ENCODE data around the gene EEFSEC.

The EEFSEC gene

DNA sequence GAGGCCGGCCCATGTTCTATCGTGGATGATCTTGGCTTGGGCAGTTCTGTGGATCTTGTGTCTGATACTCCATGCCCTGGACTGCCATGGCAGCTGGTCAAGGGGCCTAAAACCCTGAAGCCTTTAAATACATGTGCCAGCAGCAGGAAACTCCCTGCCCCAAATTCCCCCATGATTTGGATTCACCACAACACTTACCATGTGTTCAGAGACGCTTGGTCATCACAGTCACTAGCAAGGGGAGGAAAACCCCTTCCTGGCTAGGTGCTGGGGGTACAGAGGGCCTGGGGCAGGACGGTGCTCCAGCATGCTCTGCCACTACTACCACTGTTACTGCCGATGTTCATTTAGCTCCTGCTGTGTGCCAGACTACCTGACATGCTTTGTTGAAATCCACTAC is 219.0 kb downstream of the EEFSEC start:
- Histone ChIP-seq H3K79me2 (ENCODE audit: control insufficient read depth, insufficient read depth, low read length) (no peaks in the 10 kb centered on the region), H3K4me1 (ENCODE audit: control insufficient read depth, low read depth, low read length) (peaks cover 8% of the 10 kb centered on the region), H4K8ac (ENCODE audit: low read depth, low read length) (no peak overlapping the region), H2BK15ac (replicated peaks; ENCODE audit: low read depth) (no peak overlapping the region), H3K27ac (ENCODE audit: low read depth, low read length) (no peak overlapping the region), H3K79me1 (ENCODE audit: low read length) (no peaks in the 10 kb centered on the region), H3K4me2 (ENCODE audit: low read length) (no peak overlapping the region), H3K4me3 (ENCODE audit: low read length) (no peak overlapping the region), H3K36me3 (ENCODE audit: control insufficient read depth, insufficient read depth, low read length) (no peaks in the 10 kb centered on the region), H2AK5ac (ENCODE audit: low read length) (no peak overlapping the region), H3K23ac (ENCODE audit: low read length) (no peak overlapping the region), H3K4ac (ENCODE audit: low read depth, low read length) (no peak overlapping the region), H3K27me3 (ENCODE audit: insufficient read depth, low read length, poor library complexity) (no peaks in the 10 kb centered on the region), H4K5ac (ENCODE audit: low read length) (no peak overlapping the region), H3K56ac (ENCODE audit: low read length) (no peak overlapping the region), H3K18ac (ENCODE audit: low read length) (no peak overlapping the region), H2BK5ac (ENCODE audit: low read length) (no peak overlapping the region), H3K9ac (ENCODE audit: low read length) (no peak overlapping the region), H2BK120ac (ENCODE audit: low read depth, low read length) (no peak overlapping the region)
- whole genome bisulfite sequencing (ENCODE audit: extremely low coverage, insufficient coverage, low lambda C conversion rate), result no CpG with 5 or more reads among the region's 5 CpGs
- no peak for DNase-seq

DNA sequence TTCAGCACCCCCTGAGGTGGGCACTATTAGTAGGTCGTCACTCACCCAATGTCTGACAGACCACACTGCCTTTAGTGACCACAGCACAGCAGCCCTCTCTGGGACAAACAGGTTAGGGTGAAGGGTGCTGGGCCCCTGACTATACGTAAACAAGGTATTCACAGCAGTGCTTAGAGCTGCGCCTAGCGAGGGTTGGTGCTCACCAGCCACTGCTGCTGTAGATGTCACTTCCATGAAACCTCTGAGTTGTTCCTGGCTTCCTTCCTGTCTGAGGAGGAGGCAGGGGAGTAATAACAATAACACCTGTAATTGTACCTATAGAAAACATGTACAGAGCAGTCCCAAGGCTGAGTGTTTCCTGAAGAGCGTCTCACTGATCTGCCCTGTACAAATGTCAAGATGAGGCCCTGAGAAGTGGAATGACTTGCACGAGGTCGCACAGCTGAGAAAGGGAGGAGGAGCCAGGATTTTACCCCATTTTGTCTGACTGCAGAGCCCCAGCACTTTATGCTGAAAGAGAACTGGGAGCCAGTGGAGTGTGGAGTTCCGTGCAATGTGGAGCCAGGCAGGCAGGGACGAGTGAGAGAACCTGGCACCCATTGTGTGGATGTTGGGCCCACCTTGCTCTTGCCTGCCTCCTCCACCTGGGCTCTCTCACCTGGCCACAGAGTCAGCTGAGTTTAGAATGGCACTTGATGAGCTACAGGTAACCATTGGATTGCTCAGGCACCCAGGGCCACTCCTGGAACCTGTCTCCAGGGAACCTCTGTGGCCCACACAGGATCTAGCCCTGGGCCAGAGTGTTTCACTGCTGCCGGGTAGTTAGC is 219.6 kb downstream of the EEFSEC start:
- no peak overlapping the region for H3K18ac ChIP-seq (ENCODE audit: low read length)
- H3K4me3 ChIP-seq (ENCODE audit: low read length), result no peak overlapping the region
- H2AK5ac ChIP-seq (ENCODE audit: low read length), result no peak overlapping the region
- H3K4me2 ChIP-seq (ENCODE audit: low read length), result no peak overlapping the region
- no peak overlapping the region for H3K27ac ChIP-seq (ENCODE audit: low read depth, low read length)
- H3K56ac ChIP-seq (ENCODE audit: low read length), result peak overlapping the region; percentile 40
- H4K8ac ChIP-seq (ENCODE audit: low read depth, low read length), result no peak overlapping the region
- H3K4ac ChIP-seq (ENCODE audit: low read depth, low read length), result no peak overlapping the region
- no CpG with 5 or more reads among the region's 10 CpGs for WGBS (ENCODE audit: extremely low coverage, insufficient coverage, low lambda C conversion rate)
- no peak overlapping the region for H2BK5ac ChIP-seq (ENCODE audit: low read length)
- no peak overlapping the region for H2BK120ac ChIP-seq (ENCODE audit: low read depth, low read length)
- H4K5ac ChIP-seq (ENCODE audit: low read length), result no peak overlapping the region
- no peak overlapping the region for H3K9ac ChIP-seq (ENCODE audit: low read length)
- H3K23ac ChIP-seq (ENCODE audit: low read length), result no peak overlapping the region
- H2BK15ac ChIP-seq (replicated peaks; ENCODE audit: low read depth), result no peak overlapping the region
- H3K36me3 ChIP-seq (ENCODE audit: control insufficient read depth, insufficient read depth, low read length), result no peaks in the 10 kb centered on the region
- peaks cover 5% of the 10 kb centered on the region for H3K4me1 ChIP-seq (ENCODE audit: control insufficient read depth, low read depth, low read length)
- DNase-seq, result no peak
- H3K79me2 ChIP-seq (ENCODE audit: control insufficient read depth, insufficient read depth, low read length), result no peaks in the 10 kb centered on the region
- H3K27me3 ChIP-seq (ENCODE audit: insufficient read depth, low read length, poor library complexity), result no peaks in the 10 kb centered on the region
- H3K79me1 ChIP-seq (ENCODE audit: low read length), result no peaks in the 10 kb centered on the region

DNA sequence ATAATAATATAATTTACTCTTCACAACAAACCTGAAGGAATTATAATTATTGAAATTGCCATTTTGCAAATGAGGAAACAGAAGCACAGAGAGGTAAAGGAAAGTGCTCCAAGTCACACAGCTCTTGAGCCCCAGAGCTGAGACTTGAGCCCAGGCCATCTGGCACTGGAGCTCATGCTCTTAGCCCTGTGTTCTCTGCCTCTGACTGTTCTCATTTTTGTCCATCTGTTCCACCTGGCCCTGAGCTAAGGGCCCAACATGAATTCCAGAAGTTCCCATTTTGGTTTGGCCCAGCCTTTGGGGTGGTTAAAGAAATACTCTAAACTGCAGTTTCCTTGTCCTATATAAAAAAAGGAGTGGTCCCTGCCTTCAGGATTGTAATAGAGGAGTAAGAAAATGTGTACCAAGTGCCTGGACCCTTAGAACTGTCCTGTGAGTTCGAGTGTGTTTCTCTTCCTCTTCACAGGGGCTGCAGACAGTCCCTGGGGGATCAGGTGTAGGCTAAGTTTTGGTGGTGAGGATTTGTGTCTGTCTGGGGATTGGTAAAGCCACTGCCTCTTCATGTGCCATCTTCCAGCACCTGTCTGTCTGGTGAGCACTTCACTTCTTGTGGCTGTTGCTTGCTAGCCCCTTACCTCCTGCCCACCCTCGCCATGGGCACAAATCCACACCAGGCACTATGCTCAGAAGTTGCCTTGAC is 221.6 kb downstream of the EEFSEC start:
- Histone ChIP-seq H3K27ac (ENCODE audit: low read depth, low read length) (no peak overlapping the region), H3K4me1 (ENCODE audit: control insufficient read depth, low read depth, low read length) (peaks cover 5% of the 10 kb centered on the region), H2AK5ac (ENCODE audit: low read length) (no peak overlapping the region), H3K4me3 (ENCODE audit: low read length) (no peak overlapping the region), H2BK120ac (ENCODE audit: low read depth, low read length) (no peak overlapping the region), H4K5ac (ENCODE audit: low read length) (no peak overlapping the region), H2BK5ac (ENCODE audit: low read length) (no peak overlapping the region), H3K4me2 (ENCODE audit: low read length) (no peak overlapping the region), H3K18ac (ENCODE audit: low read length) (no peak overlapping the region), H3K23ac (ENCODE audit: low read length) (no peak overlapping the region), H4K8ac (ENCODE audit: low read depth, low read length) (no peak overlapping the region), H3K27me3 (ENCODE audit: insufficient read depth, low read length, poor library complexity) (no peaks in the 10 kb centered on the region), H3K9ac (ENCODE audit: low read length) (no peak overlapping the region), H3K4ac (ENCODE audit: low read depth, low read length) (no peak overlapping the region), H3K79me2 (ENCODE audit: control insufficient read depth, insufficient read depth, low read length) (no peaks in the 10 kb centered on the region), H3K56ac (ENCODE audit: low read length) (no peak overlapping the region), H2BK15ac (replicated peaks; ENCODE audit: low read depth) (no peak overlapping the region), H3K36me3 (ENCODE audit: control insufficient read depth, insufficient read depth, low read length) (no peaks in the 10 kb centered on the region), H3K79me1 (ENCODE audit: low read length) (no peaks in the 10 kb centered on the region)
- WGBS (ENCODE audit: extremely low coverage, insufficient coverage, low lambda C conversion rate), result no CpG with 5 or more reads among the region's 2 CpGs
- no peak for DNase-seq

DNA sequence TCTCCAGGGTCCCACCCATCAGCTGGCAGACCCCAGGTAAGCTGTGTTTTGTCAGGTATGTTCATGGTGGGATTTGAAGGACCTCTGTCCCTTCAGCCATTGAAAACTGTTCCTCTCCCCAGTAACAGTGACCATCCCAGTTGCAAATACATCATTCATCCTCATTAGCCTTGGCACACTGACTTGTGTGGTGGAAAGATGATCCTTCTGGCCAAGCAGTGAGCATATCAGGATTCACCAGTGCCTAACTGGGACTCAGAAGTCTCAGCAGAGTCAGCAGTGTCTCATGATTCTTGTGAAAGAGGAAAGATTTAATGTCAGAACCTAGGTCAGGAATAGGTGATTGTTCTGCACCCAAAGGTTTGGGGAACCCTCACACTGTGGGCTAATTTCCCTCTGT is 223.2 kb downstream of the EEFSEC start:
- H3K9ac ChIP-seq (ENCODE audit: low read length), result no peak overlapping the region
- H3K23ac ChIP-seq (ENCODE audit: low read length), result no peak overlapping the region
- no peaks in the 10 kb centered on the region for H3K36me3 ChIP-seq (ENCODE audit: control insufficient read depth, insufficient read depth, low read length)
- H2BK120ac ChIP-seq (ENCODE audit: low read depth, low read length), result no peak overlapping the region
- no peak overlapping the region for H2AK5ac ChIP-seq (ENCODE audit: low read length)
- H2BK5ac ChIP-seq (ENCODE audit: low read length), result no peak overlapping the region
- no peaks in the 10 kb centered on the region for H3K79me1 ChIP-seq (ENCODE audit: low read length)
- no peak overlapping the region for H3K56ac ChIP-seq (ENCODE audit: low read length)
- no peak for DNase-seq
- no peak overlapping the region for H3K18ac ChIP-seq (ENCODE audit: low read length)
- no peak overlapping the region for H3K4ac ChIP-seq (ENCODE audit: low read depth, low read length)
- H3K27ac ChIP-seq (ENCODE audit: low read depth, low read length), result no peak overlapping the region
- H2BK15ac ChIP-seq (replicated peaks; ENCODE audit: low read depth), result no peak overlapping the region
- no peaks in the 10 kb centered on the region for H3K79me2 ChIP-seq (ENCODE audit: control insufficient read depth, insufficient read depth, low read length)
- no peak overlapping the region for H3K4me2 ChIP-seq (ENCODE audit: low read length)
- H4K8ac ChIP-seq (ENCODE audit: low read depth, low read length), result no peak overlapping the region
- no peaks in the 10 kb centered on the region for H3K27me3 ChIP-seq (ENCODE audit: insufficient read depth, low read length, poor library complexity)
- no peak overlapping the region for H3K4me3 ChIP-seq (ENCODE audit: low read length)
- H3K4me1 ChIP-seq (ENCODE audit: control insufficient read depth, low read depth, low read length), result peaks cover 5% of the 10 kb centered on the region
- H4K5ac ChIP-seq (ENCODE audit: low read length), result no peak overlapping the region

DNA sequence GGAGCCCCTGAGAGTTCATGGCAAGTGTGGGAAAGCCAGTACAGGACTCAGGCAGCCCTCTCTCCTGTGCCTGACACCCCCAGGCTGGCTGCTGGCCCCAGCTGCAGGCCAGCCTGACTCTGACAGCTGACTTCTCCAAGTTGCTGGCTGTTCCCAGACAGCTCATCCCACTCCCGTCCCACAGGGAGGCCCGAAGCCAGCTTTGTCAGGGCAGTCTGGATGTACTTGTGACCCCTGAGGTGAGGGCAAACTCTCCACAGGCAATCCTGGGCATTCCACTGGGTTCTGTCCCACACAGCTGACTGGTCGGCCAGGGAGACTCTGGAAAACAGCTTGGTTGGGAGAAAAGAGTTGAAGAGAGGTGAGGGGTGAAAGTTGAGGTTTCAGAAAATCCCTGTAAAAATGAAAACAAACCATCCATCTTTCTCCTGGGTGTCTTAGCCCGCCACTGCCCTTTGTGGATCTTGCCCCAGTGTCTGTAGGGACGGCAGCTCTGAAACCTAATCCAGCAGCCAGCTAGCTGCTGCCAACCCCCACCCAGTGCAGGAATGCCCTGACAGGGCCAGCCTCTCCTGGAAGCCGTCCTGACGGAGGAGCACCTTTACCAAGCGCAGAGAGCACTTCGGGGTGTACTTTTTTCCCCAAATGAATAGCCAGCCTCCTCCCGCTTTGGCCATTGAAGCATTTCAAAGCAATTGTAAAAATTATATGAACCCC is 225.5 kb downstream of the EEFSEC start:
- H3K36me3 ChIP-seq (ENCODE audit: control insufficient read depth, insufficient read depth, low read length), result no peaks in the 10 kb centered on the region
- no peak overlapping the region for H4K8ac ChIP-seq (ENCODE audit: low read depth, low read length)
- H3K79me2 ChIP-seq (ENCODE audit: control insufficient read depth, insufficient read depth, low read length), result no peaks in the 10 kb centered on the region
- H3K4ac ChIP-seq (ENCODE audit: low read depth, low read length), result no peak overlapping the region
- H3K9ac ChIP-seq (ENCODE audit: low read length), result no peak overlapping the region
- no peak overlapping the region for H3K18ac ChIP-seq (ENCODE audit: low read length)
- no peak overlapping the region for H3K4me2 ChIP-seq (ENCODE audit: low read length)
- H2AK5ac ChIP-seq (ENCODE audit: low read length), result no peak overlapping the region
- no peak overlapping the region for H3K4me3 ChIP-seq (ENCODE audit: low read length)
- H2BK5ac ChIP-seq (ENCODE audit: low read length), result no peak overlapping the region
- H3K79me1 ChIP-seq (ENCODE audit: low read length), result no peaks in the 10 kb centered on the region
- H3K27me3 ChIP-seq (ENCODE audit: insufficient read depth, low read length, poor library complexity), result no peaks in the 10 kb centered on the region
- no peak overlapping the region for H2BK120ac ChIP-seq (ENCODE audit: low read depth, low read length)
- H2BK15ac ChIP-seq (replicated peaks; ENCODE audit: low read depth), result no peak overlapping the region
- WGBS (ENCODE audit: extremely low coverage, insufficient coverage, low lambda C conversion rate), result no CpG with 5 or more reads among the region's 10 CpGs
- H3K27ac ChIP-seq (ENCODE audit: low read depth, low read length), result no peak overlapping the region
- H3K23ac ChIP-seq (ENCODE audit: low read length), result no peak overlapping the region
- no peak overlapping the region for H3K56ac ChIP-seq (ENCODE audit: low read length)
- no peak overlapping the region for H4K5ac ChIP-seq (ENCODE audit: low read length)
- no peaks in the 10 kb centered on the region for H3K4me1 ChIP-seq (ENCODE audit: control insufficient read depth, low read depth, low read length)
- DNase-seq, result no peak

All from mesendoderm (in vitro differentiated cells).